IMR-90 (cell line): ENCODE results near the gene PITPNC1. TPM values are rescaled to one million over a fixed set of nuclear protein-coding genes. Genes with fewer than 3 reads are reported as not detected.

Experiments used
- ATAC-seq: fragments of 200-7000 bp; cut with Tn5 transposase; 2 replicates; pipeline ENCODE4 v1.9.1; 2020; ENCODE audit warnings: low read depth, mild to moderate bottlenecking, moderate library complexity
- BruUV-seq: library from RNA; stranded (reverse); fragments of 400-500 nt; replicated peaks from 2 replicates; lab custom pipeline; 2021; lab: Mats Ljungman, UMichigan
- CTCF ChIA-PET: fragments of 300-600 bp; formaldehyde crosslinking; extraction: SDS; loops from one replicate; lab custom pipeline; 2021; ENCODE audit warnings: antibody characterized with exemption; lab: Yijun Ruan, JAX
- POLR2A ChIA-PET: fragments of 300-600 bp; sonication (Branson Sonifier 250); formaldehyde crosslinking; loops from one replicate; lab custom pipeline; 2022; ENCODE audit warnings: antibody characterized with exemption; ENCODE audit not compliant: unreplicated experiment; lab: Charles Lee
- DNase-seq: peaks from one replicate; pipeline ENCODE4 v3.0.0; 2013
- H2AFZ ChIP-seq: replicated peaks from 2 replicates; pipeline ENCODE3; 2013; ENCODE audit warnings: low read length, mild to moderate bottlenecking; ENCODE audit not compliant: poor library complexity
- H2AK5ac ChIP-seq: 2 replicates; pipeline ENCODE4 v1.6.1; 2013; ENCODE audit warnings: low read depth, low read length, inconsistent platforms
- H2AK9ac ChIP-seq: replicated peaks from 2 replicates; pipeline ENCODE3; 2013; ENCODE audit warnings: mild to moderate bottlenecking, low read depth, low read length, moderate library complexity; ENCODE audit not compliant: poor library complexity
- H2BK120ac ChIP-seq: 2 replicates; pipeline ENCODE4 v1.6.1; 2013; ENCODE audit warnings: low read depth, low read length, inconsistent platforms
- H2BK15ac ChIP-seq: 3 replicates; pipeline ENCODE4 v1.6.1; 2013; ENCODE audit warnings: low read depth, low read length, inconsistent platforms
- H2BK20ac ChIP-seq: 2 replicates; pipeline ENCODE4 v1.6.1; 2013; ENCODE audit warnings: low read depth, mild to moderate bottlenecking, inconsistent platforms, low read length, moderate library complexity
- H2BK5ac ChIP-seq: 2 replicates; pipeline ENCODE4 v1.6.1; 2013; ENCODE audit warnings: mild to moderate bottlenecking, low read depth, low read length, inconsistent platforms; ENCODE audit not compliant: poor library complexity, severe bottlenecking
- H3K14ac ChIP-seq: replicated peaks from 2 replicates; pipeline ENCODE4 v1.6.1; 2013; ENCODE audit warnings: low read depth, low read length, inconsistent platforms
- H3K18ac ChIP-seq: 2 replicates; pipeline ENCODE4 v1.6.1; 2013; ENCODE audit warnings: low read depth, low read length, control low read depth
- H3K23ac ChIP-seq: 2 replicates; pipeline ENCODE4 v1.6.1; 2013; ENCODE audit warnings: low read depth, low read length, inconsistent platforms
- H3K27ac ChIP-seq: 2 replicates; pipeline ENCODE4 v1.5.1; 2013; ENCODE audit warnings: mild to moderate bottlenecking, control low read depth, low read length; ENCODE audit not compliant: insufficient read depth
- H3K27me3 ChIP-seq: 2 replicates; pipeline ENCODE4 v1.6.1; 2013; ENCODE audit warnings: low read length; ENCODE audit not compliant: control insufficient read depth, insufficient read depth
- H3K36me3 ChIP-seq: 2 replicates; pipeline ENCODE4 v1.6.1; 2013; ENCODE audit warnings: low read length, mixed read lengths; ENCODE audit not compliant: control insufficient read depth, insufficient read depth
- H3K4ac ChIP-seq: 2 replicates; pipeline ENCODE4 v1.6.1; 2013; ENCODE audit warnings: low read depth, low read length, inconsistent platforms
- H3K4me1 ChIP-seq: 2 replicates; pipeline ENCODE4 v1.6.1; 2013; ENCODE audit warnings: low read length, mixed read lengths; ENCODE audit not compliant: control insufficient read depth, insufficient read depth
- H3K4me2 ChIP-seq: 2 replicates; pipeline ENCODE4 v1.6.1; 2013; ENCODE audit warnings: low read depth, mild to moderate bottlenecking, control low read depth, low read length, moderate library complexity
- H3K4me3 ChIP-seq: 2 replicates; pipeline ENCODE4 v1.5.1; 2013; ENCODE audit warnings: low read depth, mild to moderate bottlenecking, control low read depth, low read length, moderate library complexity; ENCODE audit not compliant: insufficient read depth
- H3K56ac ChIP-seq: 2 replicates; pipeline ENCODE4 v1.6.1; 2013; ENCODE audit warnings: low read length, inconsistent platforms; ENCODE audit not compliant: insufficient read depth; ENCODE audit errors: extremely low read depth
- H3K79me1 ChIP-seq, 2 experiments: 2 replicates each; pipeline ENCODE4 v1.6.1; 2013; ENCODE audit warnings: low read length in 2 of 2, inconsistent platforms in 1 of 2, low read depth in 1 of 2
- H3K9ac ChIP-seq: 2 replicates; pipeline ENCODE4 v1.6.1; 2013; ENCODE audit warnings: low read depth, low read length, control low read depth
- H3K9me1 ChIP-seq: 2 replicates; pipeline ENCODE4 v1.6.1; 2013; ENCODE audit warnings: low read length, inconsistent platforms; ENCODE audit not compliant: insufficient read depth
- H3K9me3 ChIP-seq: 2 replicates; pipeline ENCODE4 v1.6.1; 2013; ENCODE audit warnings: low read length; ENCODE audit not compliant: control insufficient read depth, insufficient read depth
- H4K20me1 ChIP-seq: 2 replicates; pipeline ENCODE4 v1.6.1; 2013; ENCODE audit warnings: low read length, inconsistent platforms; ENCODE audit not compliant: insufficient read depth
- H4K5ac ChIP-seq: 2 replicates; pipeline ENCODE4 v1.6.1; 2013; ENCODE audit warnings: mild to moderate bottlenecking, low read depth, low read length, control low read depth
- H4K8ac ChIP-seq, 2 experiments: 2 replicates each; pipeline ENCODE4 v1.6.1; 2013; ENCODE audit warnings: low read depth in 2 of 2, low read length in 2 of 2, control low read depth in 1 of 2, inconsistent platforms in 1 of 2
- H4K91ac ChIP-seq: 2 replicates; pipeline ENCODE4 v1.6.1; 2013; ENCODE audit warnings: low read depth, low read length, inconsistent platforms; ENCODE audit not compliant: insufficient read depth
- CEBPB ChIP-seq: IDR thresholded peaks from 2 replicates; pipeline ENCODE4 v1.6.1; 2012; ENCODE audit warnings: low read depth, low read length, improper control_type of control experiment
- MAFK ChIP-seq: IDR thresholded peaks from 2 replicates; pipeline ENCODE4 v1.6.1; 2012; ENCODE audit warnings: low read depth, low read length, improper control_type of control experiment
- MXI1 ChIP-seq: IDR thresholded peaks from 2 replicates; pipeline ENCODE4 v1.6.1; 2012; ENCODE audit warnings: low read depth, mild to moderate bottlenecking, low read length, moderate library complexity, borderline replicate concordance
- POLR2A ChIP-seq: IDR thresholded peaks from 2 replicates; pipeline ENCODE4 v1.6.1; 2012; ENCODE audit warnings: mild to moderate bottlenecking, low read depth, low read length
- WGBS, 2 experiments: methylation state at CpG; one replicate each; pipeline versions ENCODE4 v1.1.5 to v1.1.7; 2013; ENCODE audit warnings: missing lambda C conversion rate in 2 of 2; ENCODE audit not compliant: insufficient read length in 1 of 2; ENCODE audit errors: extremely low coverage in 2 of 2; 5-methylcytosine and 5-hydroxymethylcytosine counted together
- dilution Hi-C: fragments of 300-500 bp; cut with HindIII; formaldehyde crosslinking; loops from one replicate; pipeline ENCODE4 v1.14.3; 2018; ENCODE audit warnings: low sequenced_read_pairs; ENCODE audit not compliant: unreplicated experiment
- in situ Hi-C: fragments of 300-500 bp; cut with MboI; formaldehyde crosslinking; loops from 3 replicates; pipeline ENCODE4 v1.14.3; 2019; ENCODE audit warnings: low sequenced_read_pairs, inconsistent platforms, mixed read lengths
- intact Hi-C: fragments of 100-400 bp; cut with micrococcal nuclease; formaldehyde crosslinking; loops from 2 replicates; pipeline ENCODE4 v1.10.0; 2022
- polyA plus RNA-seq, 3 experiments: library from polyadenylated mRNA; depleted of rRNA; stranded (reverse); fragments of >200 nt; gene quantifications; 2 replicates each; pipeline ENCODE4 v1.2.3, GENCODE V29; 2012; ENCODE audit warnings: low replicate concordance in 1 of 3
- total RNA-seq: library from RNA; depleted of rRNA; stranded (reverse); fragments of >200 nt; gene quantifications from 2 replicates; pipeline ENCODE4 v1.2.3, GENCODE V29; 2012

The PITPNC1 gene
- total and polyA plus RNA-seq, 2 of the 4 experiments (the other 2 are of a cell fraction) = 4.1 TPM

- Histone ChIP-seq H2AFZ (no peak overlapping the region), H4K91ac (no peak overlapping the region), H4K5ac (no peak overlapping the region), H3K56ac (no peak overlapping the region), H3K4me1 (0 out of 2 replicates have a peak, but pooled peaks cover 2% of the 10 kb centered on the region), H3K4me2 (no peak overlapping the region), H2AK9ac (no peak overlapping the region), H4K20me1 (no peaks in the 10 kb centered on the region; the same call in 1 of the 2 replicates), H3K14ac (no peak overlapping the region), H2BK5ac (no peak overlapping the region), H3K79me1 (peaks cover 0 to 3% of the 10 kb centered on the region in 2 experiments; a peak in 1 of 4 replicates), H3K9ac (no peak overlapping the region), H3K9me3 (no peaks in the 10 kb centered on the region; the same call in 1 of the 2 replicates), H3K9me1 (no peaks in the 10 kb centered on the region), H3K18ac (no peak overlapping the region), H4K8ac (no peak overlapping the region), H2AK5ac (no peak overlapping the region), H3K23ac (no peak overlapping the region), H3K36me3 (peaks cover 2% of the 10 kb centered on the region; the same call in 1 of the 2 replicates), H2BK120ac (no peak overlapping the region), H2BK15ac (no peak overlapping the region), H3K27me3 (no peaks in the 10 kb centered on the region), H3K4ac (no peak overlapping the region), H2BK20ac (no peak overlapping the region), H3K27ac (no peak overlapping the region), H3K4me3 (no peak overlapping the region)
- CTCF ChIA-PET = interaction anchor here (0.8 kb wide), 1 partner anchor 13 kb away, joined by 3 read pairs; no protein-coding TSS in a partner anchor
- in situ Hi-C loops (no loop called here), dilution Hi-C loops (no loop called here), intact Hi-C loops (no loop called here)
- WGBS, 2 experiments = 93% methylated on average over 3 of the region's 5 CpGs; no CpG with 5 or more reads in 1 of the 2 experiments
- POLR2A ChIA-PET = no interaction called here
- no peak for TF ChIP-seq MXI1
- no peak for TF ChIP-seq CEBPB
- no peak for TF ChIP-seq POLR2A
- TF ChIP-seq MAFK = no peak
- no peak for ATAC-seq
- BruUV-seq = no TSS peak
- no peak for DNase-seq
These were observed 41.7 kb upstream of the PITPNC1 start for GRCh38 chr17:67335245-67335835.
